SKM-1 (cell line): ENCODE measurements around the gene NOP9.
A peak's percentile ranks its signal among the peaks of the same experiment; 100 is the strongest.
"Not testable (repeated sequence)": the region's sequence is repeated elsewhere in the genome, so short reads cannot be mapped to it uniquely, and the experiment has no call there.

ENCODE experiments used
- DNase-seq: peaks from one replicate; lab custom pipeline; 2025; ENCODE audit not compliant: unreplicated experiment; lab: John Stamatoyannopoulos, UW

The NOP9 gene

GRCh38 chr14:24327303-24327702, 27.7 kb downstream of the NOP9 start:
- peak; percentile 35 for DNase-seq

DNA sequence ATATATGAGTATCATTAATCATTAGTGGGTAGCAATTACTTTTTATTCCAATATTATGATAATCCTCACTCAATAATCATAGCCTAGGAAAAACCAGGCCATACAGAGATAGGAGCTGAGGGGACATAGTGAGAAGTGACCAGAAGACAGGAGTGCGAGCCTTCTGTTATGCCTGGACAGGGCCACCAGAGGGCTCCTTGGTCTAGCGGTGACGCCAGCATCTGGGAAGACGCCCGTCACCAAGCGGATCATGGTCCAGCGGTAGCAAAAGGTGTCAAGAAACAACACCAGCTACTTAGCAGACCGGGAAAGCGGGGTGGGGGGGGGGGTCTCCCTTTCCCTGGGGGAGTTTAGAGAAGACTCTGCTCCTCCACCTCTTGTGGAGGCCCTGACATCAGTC, 28.3 kb downstream of the NOP9 start:
- DNase-seq = not testable (repeated sequence)

DNA sequence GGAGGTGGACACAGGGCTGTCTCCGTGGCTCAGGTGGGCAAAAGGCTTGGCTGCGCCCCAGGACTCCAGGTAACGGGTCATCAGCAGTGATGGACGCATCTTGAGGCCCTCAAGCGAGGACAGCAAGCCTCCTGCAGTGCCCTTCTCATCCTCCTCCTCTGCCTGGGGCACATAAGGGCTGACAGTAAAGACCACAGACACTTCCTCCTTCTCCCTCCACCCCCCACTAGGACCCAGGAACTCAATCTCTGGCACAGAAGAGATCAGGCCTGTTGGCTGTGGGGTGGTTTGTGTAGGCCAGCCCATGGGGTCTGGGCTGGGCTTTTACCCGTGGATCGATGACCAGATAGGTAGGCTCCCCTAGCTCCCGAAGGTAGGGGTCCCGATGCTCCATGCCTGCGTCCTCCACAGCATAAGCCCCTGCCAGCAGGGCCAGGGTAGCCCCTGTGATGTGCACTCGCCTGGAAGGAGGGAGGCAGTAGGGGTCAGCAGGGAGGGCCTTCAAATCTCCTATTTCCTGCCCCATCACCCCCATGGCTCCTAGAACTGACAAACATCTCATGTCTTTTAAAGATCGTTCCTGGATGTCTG, 29.5 kb downstream of the NOP9 start:
- DNase-seq = no peak

GRCh38 chr14:24329736-24330135, 30.1 kb downstream of the NOP9 start:
- no peak for DNase-seq

GRCh38 chr14:24330973-24331674, 31.5 kb downstream of the NOP9 start:
- no peak for DNase-seq

- no peak for DNase-seq
These were observed 32.1 kb downstream of the NOP9 start for GRCh38 chr14:24331731-24332267.

GRCh38 chr14:24332268-24332993, 32.8 kb downstream of the NOP9 start:
- DNase-seq = no peak

DNA sequence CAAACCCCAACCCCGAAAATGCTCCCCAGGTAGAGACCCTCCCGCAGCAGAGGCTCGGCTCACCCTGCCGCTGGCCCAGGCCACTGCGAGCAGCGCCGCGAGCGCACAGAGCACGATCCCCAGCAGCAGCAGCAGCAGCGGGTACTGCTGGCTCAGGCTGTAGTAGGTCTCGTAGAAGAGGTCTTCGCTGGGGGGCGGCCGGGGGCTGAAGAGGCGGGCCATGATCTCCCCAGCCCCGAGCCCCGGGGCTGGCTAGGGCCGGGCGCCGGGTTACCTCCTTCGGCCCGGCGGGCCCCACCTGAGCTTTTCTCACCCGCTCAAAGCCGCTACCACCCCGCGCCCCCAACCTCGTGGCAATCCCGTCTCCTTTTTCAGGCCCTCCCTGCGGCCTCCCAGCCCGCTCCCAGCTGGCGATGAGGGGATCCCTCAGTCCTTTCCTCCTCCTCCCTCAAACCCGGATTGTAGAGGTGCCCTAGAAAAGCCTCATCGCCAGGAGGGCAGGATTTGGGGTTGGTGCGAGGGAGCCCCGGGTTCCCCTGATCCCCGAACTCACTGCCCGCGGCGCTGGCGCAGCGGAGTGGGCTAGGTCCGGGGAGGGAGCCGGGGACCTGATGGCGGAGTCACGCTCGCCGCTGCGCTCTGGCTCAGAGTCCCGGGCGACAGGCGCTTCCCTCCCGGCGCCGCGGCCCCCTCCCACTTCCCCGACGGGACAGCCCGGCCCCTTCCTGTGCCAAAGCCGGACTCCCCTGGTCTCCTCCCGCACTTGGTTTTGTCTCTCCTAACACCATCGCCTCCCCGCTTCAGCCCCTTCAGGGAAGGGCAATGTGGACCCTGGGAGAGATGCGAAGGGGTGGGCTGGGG, 35.0 kb downstream of the NOP9 start, which contains the start of gene ADCY4:
Gene ADCY4 (minus strand): TSS at position 641 of the 861 bp plus-strand sequence. CDS start 419 bp downstream, at position 222.
- no peak for DNase-seq

- DNase-seq = no peak
These were observed 36.0 kb downstream of the NOP9 start for GRCh38 chr14:24335461-24336171.

- no peak for DNase-seq
These were observed 37.6 kb downstream of the NOP9 start for GRCh38 chr14:24337144-24337823.

- DNase-seq = no peak
These were observed 38.1 kb downstream of the NOP9 start for GRCh38 chr14:24337824-24338175.

DNA sequence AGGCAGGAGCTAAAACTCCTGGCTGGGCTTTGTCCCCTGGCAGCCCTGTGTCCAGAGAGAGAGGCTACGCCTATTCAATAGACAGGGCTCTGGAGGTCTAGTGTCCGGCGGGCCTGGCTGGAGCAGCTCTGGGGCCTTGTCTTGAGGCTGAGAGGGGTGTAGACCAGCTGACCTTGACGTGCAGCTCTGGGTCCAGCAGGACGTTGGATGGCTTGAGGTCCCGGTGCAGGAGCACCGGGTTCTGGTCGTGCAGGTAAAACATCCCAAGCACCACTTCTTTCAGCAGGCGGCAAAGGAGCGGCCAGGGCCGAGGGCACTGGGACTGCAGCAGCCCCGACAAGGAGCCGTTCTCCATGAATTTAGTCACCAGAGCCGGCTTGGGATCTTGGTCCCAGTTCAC, 39.2 kb downstream of the NOP9 start:
- DNase-seq = no peak

DNA sequence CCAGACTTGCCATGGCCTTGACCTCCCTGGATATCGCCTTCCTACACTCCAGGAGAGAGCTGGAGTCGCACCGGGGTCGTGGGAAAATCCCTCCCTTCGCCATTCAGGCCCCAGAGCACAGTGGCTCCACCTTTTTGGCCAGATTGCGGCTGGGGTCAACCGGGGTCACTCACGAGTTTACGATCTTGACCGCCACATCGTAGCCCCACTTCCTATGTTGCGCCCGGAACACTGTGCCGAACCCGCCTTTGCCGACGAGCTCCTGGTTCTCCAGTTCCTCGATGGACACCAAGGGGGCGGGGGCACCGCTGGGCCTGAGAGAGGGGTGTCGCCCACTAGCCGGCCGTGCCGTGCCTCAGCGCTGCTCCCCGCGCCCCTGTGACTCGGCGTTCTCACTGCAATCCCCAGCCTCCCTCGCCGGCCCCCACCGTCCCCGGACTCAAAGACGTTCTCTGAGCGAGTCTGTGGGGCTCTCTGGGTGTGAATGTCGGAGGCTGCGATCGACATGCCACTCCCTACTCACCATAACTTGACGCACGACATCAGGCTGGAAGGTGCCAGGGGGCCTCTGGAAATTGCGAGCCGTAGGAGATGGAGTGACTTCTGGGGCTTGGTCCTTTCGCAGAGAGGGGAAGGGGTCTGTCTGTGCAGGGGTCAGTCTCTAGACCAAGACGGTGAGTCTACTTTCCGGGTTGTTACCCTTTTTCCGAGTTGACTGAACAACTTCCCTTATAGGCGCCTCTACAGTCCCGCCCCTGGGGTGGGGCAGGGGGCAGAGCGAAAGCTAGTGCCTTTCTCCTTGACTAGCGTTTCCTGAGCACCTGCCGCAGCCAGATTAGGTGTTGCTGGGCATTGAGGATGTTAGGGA, 39.9 kb downstream of the NOP9 start, which contains the start of gene RIPK3:
Gene RIPK3 (minus strand): TSS at position 708 of the 868 bp plus-strand sequence. CDS start 165 bp downstream, at position 543.
- DNase-seq = peak; percentile 25

DNA sequence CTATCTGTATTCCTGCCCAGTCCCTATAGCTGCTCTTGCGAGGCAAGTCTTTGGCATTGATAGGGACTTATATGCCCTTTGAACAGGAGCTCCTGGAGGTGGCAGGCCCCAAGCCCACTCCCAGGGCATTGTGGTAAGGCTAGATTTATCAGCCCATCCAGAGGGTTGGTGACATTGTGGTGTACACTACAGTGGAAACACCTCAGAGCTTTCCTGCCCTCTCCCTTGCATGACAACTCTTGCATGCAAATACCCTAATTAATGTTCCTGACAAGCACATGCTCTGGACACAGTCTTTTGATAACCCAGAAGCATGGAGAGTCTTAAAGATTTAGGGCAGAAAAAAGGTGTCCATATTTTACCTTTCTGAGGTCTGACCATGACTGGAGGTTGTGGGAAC, 41.0 kb downstream of the NOP9 start:
- DNase-seq = no peak

GRCh38 chr14:24342889-24343288, 43.2 kb downstream of the NOP9 start:
- DNase-seq = no peak

DNA sequence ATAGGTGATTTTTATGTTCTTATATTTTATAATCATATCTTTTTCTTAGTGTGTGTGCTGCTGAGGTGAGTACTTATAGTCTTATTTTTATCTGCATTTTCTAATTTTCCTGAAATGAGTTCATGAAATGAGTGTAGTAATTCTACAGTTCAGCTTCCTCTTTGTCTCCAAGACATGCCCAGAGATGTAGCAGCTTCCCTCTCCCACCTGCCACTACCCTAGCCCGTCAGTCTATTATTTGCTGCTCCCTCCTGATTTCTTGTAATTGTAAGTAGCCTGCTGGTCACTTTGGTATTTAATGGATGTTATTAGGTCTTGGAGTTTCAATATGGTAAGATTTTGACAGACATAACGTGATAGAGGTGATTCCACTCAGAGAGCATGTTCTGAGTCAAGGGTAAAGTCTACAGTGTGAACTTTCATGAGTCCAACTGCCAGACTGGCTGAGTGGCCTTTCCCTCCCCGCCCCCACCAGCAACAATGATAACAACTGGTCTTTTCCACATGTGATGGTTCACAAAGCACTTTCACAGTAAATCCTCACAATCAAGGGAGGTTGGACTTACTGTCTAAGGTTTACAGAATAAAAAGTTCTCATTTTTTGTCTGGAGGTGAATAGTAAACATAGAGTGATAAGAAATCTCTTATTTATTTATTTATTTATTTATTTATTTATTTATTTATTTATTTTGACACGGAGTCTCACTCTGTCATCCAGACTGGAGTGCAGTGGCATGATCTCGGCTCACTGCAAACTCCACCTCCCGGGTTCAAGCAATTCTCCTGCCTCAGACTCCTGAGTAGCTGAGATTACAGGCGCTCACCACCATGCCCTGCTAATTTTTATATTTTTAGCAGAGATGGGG, 44.4 kb downstream of the NOP9 start:
- no peak for DNase-seq

DNA sequence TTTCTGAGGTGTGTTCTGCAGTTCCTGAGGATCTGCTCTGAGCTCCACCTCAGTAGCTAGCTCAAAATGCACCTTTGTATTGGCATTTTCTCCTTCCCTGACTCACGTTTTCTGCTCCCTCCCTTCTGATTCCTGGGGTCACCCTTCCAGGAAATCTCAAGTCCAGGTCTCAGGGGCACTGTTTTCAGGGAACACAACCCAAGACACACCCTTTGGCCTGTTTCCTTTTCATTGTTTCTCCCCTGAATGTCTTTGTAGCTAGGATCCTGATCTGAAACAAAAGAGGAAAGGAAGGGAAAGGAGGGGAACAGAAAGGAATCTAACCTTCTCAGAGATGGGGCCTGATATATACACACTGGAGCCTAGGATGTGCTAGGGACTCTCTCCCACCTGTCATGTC, 47.5 kb downstream of the NOP9 start:
- no peak for DNase-seq

GRCh38 chr14:24348186-24348585, 48.5 kb downstream of the NOP9 start:
- DNase-seq = no peak
